WTC11 (cell line): Measurements from ENCODE around the gene GRAMD2A. TPM values are rescaled to one million over a fixed set of nuclear protein-coding genes. Genes with fewer than 3 reads are reported as not detected.

ENCODE experiments used
- ATAC-seq: fragments of 200-7000 bp; cut with Tn5 transposase; 2 replicates; pipeline ENCODE4 v1.10.0; 2021; ENCODE audit warnings: mild to moderate bottlenecking, moderate library complexity
- CTCF ChIA-PET: fragments of 300-600 bp; sonication (Branson Sonifier 250); formaldehyde crosslinking; loops from one replicate; lab custom pipeline; 2021; ENCODE audit warnings: antibody characterized with exemption; lab: Charles Lee
- POLR2A ChIA-PET: fragments of 350-600 bp; sonication (Branson Sonifier 250); formaldehyde crosslinking; loops from one replicate; lab custom pipeline; 2021; ENCODE audit warnings: antibody characterized with exemption; lab: Charles Lee
- DNase-seq: peaks from one replicate; pipeline ENCODE4 v3.0.0; 2021; ENCODE audit warnings: low spot score
- H3K27ac Mint-ChIP-seq: 2 replicates; pipeline ENCODE4 v1.8.0; 2021; ENCODE audit warnings: mixed read lengths
- H3K27me3 Mint-ChIP-seq: 2 replicates; pipeline ENCODE4 v1.8.0; 2021; ENCODE audit warnings: low read depth, mild to moderate bottlenecking, moderate library complexity, mixed read lengths
- H3K36me3 Mint-ChIP-seq: 2 replicates; pipeline ENCODE4 v1.8.0; 2021; ENCODE audit warnings: mixed read lengths
- H3K4me1 Mint-ChIP-seq: 2 replicates; pipeline ENCODE4 v1.8.0; 2022; ENCODE audit warnings: mixed read lengths
- H3K4me3 Mint-ChIP-seq: 2 replicates; pipeline ENCODE4 v1.8.0; 2021; ENCODE audit warnings: mild to moderate bottlenecking, moderate library complexity, mixed read lengths
- H3K9me3 Mint-ChIP-seq: 2 replicates; pipeline ENCODE4 v1.8.0; 2021; ENCODE audit warnings: mixed read lengths
- FOXJ3 ChIP-seq: sonication (generic); formaldehyde crosslinking; IDR thresholded peaks from 2 replicates; pipeline ENCODE4 v1.9.0; 2021; ENCODE audit warnings: missing genetic modification reagents, mild to moderate bottlenecking, borderline replicate concordance
- HMGA2 ChIP-seq: fragments of 250-450 bp; sonication (Bioruptor Pico); IDR thresholded peaks from 2 replicates; pipeline ENCODE4 v1.4.0; 2021; ENCODE audit warnings: mild to moderate bottlenecking, moderate library complexity
- IRF2 ChIP-seq: sonication (generic); formaldehyde crosslinking; IDR thresholded peaks from 2 replicates; pipeline ENCODE4 v1.8.0; 2022; ENCODE audit warnings: low read depth, missing genetic modification reagents, borderline replicate concordance
- NFE2L1 ChIP-seq: sonication (generic); formaldehyde crosslinking; IDR thresholded peaks from 2 replicates; pipeline ENCODE4 v1.8.1; 2023; ENCODE audit warnings: missing genetic modification reagents
- TEAD1 ChIP-seq: sonication (generic); formaldehyde crosslinking; IDR thresholded peaks from 2 replicates; pipeline ENCODE4 v1.8.0; 2022; ENCODE audit warnings: mild to moderate bottlenecking, missing genetic modification reagents
- total RNA-seq: library from RNA; stranded (reverse); gene quantifications from 3 replicates; pipeline ENCODE4 v1.2.3, GENCODE V29; 2021
- TF ChIP-seq, protein P1 (sequence below): sonication (generic); formaldehyde crosslinking; IDR thresholded peaks from 2 replicates; pipeline ENCODE4 v1.8.0; 2022; ENCODE audit warnings: missing genetic modification reagents
- TF ChIP-seq, protein P2 (sequence below): sonication (generic); formaldehyde crosslinking; IDR thresholded peaks from 2 replicates; pipeline ENCODE4 v1.8.0; 2023; ENCODE audit warnings: mild to moderate bottlenecking, missing genetic modification reagents
- TF ChIP-seq, protein P3 (sequence below): sonication (generic); formaldehyde crosslinking; IDR thresholded peaks from 2 replicates; pipeline ENCODE4 v1.8.1; 2022; ENCODE audit warnings: mild to moderate bottlenecking, moderate library complexity, missing genetic modification reagents
- TF ChIP-seq, protein P4 (sequence below): sonication (generic); formaldehyde crosslinking; IDR thresholded peaks from 2 replicates; pipeline ENCODE4 v1.8.0; 2022; ENCODE audit warnings: mild to moderate bottlenecking, missing genetic modification reagents
- TF ChIP-seq, protein P5 (sequence below): fragments of 250-450 bp; sonication (Bioruptor Pico); IDR thresholded peaks from 2 replicates; pipeline ENCODE4 v1.9.0; 2021; ENCODE audit warnings: mild to moderate bottlenecking
- TF ChIP-seq, protein P6 (sequence below): fragments of 250-450 bp; sonication (Bioruptor Pico); IDR thresholded peaks from 2 replicates; pipeline ENCODE4 v2.1.2; 2022; ENCODE audit warnings: mild to moderate bottlenecking, moderate library complexity
- TF ChIP-seq, protein P7 (sequence below): sonication (generic); formaldehyde crosslinking; IDR thresholded peaks from 2 replicates; pipeline ENCODE4 v1.8.1; 2023; ENCODE audit warnings: mild to moderate bottlenecking, missing genetic modification reagents, borderline replicate concordance
- TF ChIP-seq, protein P8 (sequence below): sonication (generic); formaldehyde crosslinking; conservative IDR thresholded peaks from 2 replicates; pipeline ENCODE4 v1.8.1; 2023; ENCODE audit warnings: mild to moderate bottlenecking, low read depth, missing genetic modification reagents, moderate library complexity

Gene GRAMD2A
- total RNA-seq, 1 experiment from 2014 or later = 1.9 TPM

DNA sequence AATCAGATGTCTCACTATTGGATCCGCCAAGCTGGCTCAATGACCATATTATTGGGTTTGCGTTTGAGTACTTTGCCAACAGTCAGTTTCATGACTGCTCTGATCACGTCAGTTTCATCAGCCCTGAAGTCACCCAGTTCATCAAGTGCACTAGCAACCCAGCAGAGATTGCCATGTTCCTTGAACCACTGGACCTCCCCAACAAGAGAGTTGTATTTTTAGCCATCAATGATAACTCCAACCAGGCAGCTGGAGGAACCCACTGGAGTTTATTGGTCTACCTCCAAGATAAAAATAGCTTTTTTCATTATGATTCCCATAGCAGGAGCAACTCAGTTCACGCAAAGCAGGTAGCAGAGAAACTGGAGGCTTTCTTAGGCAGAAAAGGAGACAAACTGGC is 57.9 kb downstream of the GRAMD2A start (continued):
- TF ChIP-seq, protein P1, sequence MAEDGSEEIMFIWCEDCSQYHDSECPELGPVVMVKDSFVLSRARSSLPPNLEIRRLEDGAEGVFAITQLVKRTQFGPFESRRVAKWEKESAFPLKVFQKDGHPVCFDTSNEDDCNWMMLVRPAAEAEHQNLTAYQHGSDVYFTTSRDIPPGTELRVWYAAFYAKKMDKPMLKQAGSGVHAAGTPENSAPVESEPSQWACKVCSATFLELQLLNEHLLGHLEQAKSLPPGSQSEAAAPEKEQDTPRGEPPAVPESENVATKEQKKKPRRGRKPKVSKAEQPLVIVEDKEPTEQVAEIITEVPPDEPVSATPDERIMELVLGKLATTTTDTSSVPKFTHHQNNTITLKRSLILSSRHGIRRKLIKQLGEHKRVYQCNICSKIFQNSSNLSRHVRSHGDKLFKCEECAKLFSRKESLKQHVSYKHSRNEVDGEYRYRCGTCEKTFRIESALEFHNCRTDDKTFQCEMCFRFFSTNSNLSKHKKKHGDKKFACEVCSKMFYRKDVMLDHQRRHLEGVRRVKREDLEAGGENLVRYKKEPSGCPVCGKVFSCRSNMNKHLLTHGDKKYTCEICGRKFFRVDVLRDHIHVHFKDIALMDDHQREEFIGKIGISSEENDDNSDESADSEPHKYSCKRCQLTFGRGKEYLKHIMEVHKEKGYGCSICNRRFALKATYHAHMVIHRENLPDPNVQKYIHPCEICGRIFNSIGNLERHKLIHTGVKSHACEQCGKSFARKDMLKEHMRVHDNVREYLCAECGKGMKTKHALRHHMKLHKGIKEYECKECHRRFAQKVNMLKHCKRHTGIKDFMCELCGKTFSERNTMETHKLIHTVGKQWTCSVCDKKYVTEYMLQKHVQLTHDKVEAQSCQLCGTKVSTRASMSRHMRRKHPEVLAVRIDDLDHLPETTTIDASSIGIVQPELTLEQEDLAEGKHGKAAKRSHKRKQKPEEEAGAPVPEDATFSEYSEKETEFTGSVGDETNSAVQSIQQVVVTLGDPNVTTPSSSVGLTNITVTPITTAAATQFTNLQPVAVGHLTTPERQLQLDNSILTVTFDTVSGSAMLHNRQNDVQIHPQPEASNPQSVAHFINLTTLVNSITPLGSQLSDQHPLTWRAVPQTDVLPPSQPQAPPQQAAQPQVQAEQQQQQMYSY (CRISPR knock-in tag) = no peak
- TF ChIP-seq, protein P2, sequence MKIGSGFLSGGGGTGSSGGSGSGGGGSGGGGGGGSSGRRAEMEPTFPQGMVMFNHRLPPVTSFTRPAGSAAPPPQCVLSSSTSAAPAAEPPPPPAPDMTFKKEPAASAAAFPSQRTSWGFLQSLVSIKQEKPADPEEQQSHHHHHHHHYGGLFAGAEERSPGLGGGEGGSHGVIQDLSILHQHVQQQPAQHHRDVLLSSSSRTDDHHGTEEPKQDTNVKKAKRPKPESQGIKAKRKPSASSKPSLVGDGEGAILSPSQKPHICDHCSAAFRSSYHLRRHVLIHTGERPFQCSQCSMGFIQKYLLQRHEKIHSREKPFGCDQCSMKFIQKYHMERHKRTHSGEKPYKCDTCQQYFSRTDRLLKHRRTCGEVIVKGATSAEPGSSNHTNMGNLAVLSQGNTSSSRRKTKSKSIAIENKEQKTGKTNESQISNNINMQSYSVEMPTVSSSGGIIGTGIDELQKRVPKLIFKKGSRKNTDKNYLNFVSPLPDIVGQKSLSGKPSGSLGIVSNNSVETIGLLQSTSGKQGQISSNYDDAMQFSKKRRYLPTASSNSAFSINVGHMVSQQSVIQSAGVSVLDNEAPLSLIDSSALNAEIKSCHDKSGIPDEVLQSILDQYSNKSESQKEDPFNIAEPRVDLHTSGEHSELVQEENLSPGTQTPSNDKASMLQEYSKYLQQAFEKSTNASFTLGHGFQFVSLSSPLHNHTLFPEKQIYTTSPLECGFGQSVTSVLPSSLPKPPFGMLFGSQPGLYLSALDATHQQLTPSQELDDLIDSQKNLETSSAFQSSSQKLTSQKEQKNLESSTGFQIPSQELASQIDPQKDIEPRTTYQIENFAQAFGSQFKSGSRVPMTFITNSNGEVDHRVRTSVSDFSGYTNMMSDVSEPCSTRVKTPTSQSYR (CRISPR knock-in tag) = no peak
- TF ChIP-seq, protein P3, sequence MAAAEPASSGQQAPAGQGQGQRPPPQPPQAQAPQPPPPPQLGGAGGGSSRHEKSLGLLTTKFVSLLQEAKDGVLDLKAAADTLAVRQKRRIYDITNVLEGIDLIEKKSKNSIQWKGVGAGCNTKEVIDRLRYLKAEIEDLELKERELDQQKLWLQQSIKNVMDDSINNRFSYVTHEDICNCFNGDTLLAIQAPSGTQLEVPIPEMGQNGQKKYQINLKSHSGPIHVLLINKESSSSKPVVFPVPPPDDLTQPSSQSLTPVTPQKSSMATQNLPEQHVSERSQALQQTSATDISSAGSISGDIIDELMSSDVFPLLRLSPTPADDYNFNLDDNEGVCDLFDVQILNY (CRISPR knock-in tag) = no peak
- TF ChIP-seq, protein P4, sequence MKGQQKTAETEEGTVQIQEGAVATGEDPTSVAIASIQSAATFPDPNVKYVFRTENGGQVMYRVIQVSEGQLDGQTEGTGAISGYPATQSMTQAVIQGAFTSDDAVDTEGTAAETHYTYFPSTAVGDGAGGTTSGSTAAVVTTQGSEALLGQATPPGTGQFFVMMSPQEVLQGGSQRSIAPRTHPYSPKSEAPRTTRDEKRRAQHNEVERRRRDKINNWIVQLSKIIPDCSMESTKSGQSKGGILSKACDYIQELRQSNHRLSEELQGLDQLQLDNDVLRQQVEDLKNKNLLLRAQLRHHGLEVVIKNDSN (CRISPR knock-in tag) = no peak

DNA sequence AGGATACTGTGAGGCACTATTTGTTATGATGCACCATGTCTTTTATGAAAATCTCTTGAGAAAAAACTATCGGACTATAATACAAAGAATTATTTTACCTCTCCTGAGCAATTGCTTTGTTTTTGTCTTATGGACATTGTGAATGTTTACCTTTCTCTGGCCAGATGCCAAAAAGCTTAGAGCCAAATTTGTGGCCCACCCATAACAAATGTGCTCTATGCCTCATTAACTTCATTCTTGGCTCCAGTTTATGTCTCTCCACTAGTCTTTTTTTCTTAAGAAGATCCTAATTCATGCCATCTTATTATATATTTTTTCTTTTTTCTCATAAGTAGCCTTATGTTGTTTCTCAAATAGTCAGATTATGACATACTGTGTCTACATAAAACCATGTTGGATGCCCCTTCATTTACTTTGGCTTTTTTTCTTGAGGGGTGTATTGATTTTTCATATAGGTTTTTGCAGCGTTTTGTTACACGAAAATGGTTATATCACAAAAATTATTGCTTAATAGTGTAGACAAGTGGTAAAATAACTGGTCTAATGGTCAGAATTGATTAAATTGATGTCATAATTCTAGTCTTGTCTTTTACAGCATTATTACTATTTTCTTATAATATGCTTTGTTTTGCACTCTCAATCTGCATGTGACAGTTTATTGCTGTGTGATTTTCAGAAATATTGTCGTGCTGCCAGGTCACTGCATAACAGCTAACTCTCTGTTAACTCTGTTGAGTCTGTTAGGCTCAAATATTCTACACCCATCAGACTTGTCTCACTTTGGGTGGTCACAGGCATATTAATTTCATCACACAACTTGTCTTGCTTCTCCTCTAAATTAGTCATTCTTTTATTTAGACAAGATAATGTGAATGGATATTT is 61.2 kb downstream of the GRAMD2A start:
- Mint-ChIP-seq H3K9me3 (no peaks in the 10 kb centered on the region), H3K4me3 (no peak overlapping the region), H3K27ac (no peak overlapping the region), H3K4me1 (no peaks in the 10 kb centered on the region), H3K27me3 (no peaks in the 10 kb centered on the region), H3K36me3 (no peaks in the 10 kb centered on the region)
- ChIA-PET CTCF (no interaction called here), POLR2A (no interaction called here)
- no peak for ATAC-seq
- DNase-seq = no peak
- no peak for TF ChIP-seq TEAD1
- no peak for TF ChIP-seq FOXJ3 (CRISPR knock-in tag)
- no peak for TF ChIP-seq NFE2L1
- TF ChIP-seq, protein P5, sequence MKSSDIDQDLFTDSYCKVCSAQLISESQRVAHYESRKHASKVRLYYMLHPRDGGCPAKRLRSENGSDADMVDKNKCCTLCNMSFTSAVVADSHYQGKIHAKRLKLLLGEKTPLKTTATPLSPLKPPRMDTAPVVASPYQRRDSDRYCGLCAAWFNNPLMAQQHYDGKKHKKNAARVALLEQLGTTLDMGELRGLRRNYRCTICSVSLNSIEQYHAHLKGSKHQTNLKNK = no peak
- TF ChIP-seq, protein P6, sequence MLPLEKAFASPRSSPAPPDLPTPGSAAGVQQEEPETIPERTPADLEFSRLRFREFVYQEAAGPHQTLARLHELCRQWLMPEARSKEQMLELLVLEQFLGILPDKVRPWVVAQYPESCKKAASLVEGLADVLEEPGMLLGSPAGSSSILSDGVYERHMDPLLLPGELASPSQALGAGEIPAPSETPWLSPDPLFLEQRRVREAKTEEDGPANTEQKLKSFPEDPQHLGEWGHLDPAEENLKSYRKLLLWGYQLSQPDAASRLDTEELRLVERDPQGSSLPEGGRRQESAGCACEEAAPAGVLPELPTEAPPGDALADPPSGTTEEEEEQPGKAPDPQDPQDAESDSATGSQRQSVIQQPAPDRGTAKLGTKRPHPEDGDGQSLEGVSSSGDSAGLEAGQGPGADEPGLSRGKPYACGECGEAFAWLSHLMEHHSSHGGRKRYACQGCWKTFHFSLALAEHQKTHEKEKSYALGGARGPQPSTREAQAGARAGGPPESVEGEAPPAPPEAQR (CRISPR knock-in tag) = no peak
- TF ChIP-seq, protein P4 (CRISPR knock-in tag) = no peak
- TF ChIP-seq, protein P7, sequence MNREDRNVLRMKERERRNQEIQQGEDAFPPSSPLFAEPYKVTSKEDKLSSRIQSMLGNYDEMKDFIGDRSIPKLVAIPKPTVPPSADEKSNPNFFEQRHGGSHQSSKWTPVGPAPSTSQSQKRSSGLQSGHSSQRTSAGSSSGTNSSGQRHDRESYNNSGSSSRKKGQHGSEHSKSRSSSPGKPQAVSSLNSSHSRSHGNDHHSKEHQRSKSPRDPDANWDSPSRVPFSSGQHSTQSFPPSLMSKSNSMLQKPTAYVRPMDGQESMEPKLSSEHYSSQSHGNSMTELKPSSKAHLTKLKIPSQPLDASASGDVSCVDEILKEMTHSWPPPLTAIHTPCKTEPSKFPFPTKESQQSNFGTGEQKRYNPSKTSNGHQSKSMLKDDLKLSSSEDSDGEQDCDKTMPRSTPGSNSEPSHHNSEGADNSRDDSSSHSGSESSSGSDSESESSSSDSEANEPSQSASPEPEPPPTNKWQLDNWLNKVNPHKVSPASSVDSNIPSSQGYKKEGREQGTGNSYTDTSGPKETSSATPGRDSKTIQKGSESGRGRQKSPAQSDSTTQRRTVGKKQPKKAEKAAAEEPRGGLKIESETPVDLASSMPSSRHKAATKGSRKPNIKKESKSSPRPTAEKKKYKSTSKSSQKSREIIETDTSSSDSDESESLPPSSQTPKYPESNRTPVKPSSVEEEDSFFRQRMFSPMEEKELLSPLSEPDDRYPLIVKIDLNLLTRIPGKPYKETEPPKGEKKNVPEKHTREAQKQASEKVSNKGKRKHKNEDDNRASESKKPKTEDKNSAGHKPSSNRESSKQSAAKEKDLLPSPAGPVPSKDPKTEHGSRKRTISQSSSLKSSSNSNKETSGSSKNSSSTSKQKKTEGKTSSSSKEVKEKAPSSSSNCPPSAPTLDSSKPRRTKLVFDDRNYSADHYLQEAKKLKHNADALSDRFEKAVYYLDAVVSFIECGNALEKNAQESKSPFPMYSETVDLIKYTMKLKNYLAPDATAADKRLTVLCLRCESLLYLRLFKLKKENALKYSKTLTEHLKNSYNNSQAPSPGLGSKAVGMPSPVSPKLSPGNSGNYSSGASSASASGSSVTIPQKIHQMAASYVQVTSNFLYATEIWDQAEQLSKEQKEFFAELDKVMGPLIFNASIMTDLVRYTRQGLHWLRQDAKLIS = no peak
- no peak for TF ChIP-seq IRF2 (CRISPR knock-in tag)
- TF ChIP-seq, protein P8, sequence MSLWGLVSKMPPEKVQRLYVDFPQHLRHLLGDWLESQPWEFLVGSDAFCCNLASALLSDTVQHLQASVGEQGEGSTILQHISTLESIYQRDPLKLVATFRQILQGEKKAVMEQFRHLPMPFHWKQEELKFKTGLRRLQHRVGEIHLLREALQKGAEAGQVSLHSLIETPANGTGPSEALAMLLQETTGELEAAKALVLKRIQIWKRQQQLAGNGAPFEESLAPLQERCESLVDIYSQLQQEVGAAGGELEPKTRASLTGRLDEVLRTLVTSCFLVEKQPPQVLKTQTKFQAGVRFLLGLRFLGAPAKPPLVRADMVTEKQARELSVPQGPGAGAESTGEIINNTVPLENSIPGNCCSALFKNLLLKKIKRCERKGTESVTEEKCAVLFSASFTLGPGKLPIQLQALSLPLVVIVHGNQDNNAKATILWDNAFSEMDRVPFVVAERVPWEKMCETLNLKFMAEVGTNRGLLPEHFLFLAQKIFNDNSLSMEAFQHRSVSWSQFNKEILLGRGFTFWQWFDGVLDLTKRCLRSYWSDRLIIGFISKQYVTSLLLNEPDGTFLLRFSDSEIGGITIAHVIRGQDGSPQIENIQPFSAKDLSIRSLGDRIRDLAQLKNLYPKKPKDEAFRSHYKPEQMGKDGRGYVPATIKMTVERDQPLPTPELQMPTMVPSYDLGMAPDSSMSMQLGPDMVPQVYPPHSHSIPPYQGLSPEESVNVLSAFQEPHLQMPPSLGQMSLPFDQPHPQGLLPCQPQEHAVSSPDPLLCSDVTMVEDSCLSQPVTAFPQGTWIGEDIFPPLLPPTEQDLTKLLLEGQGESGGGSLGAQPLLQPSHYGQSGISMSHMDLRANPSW (CRISPR knock-in tag) = no peak
- TF ChIP-seq HMGA2 (CRISPR knock-in tag) = no peak
